A673 (cell line): ENCODE measurements around the gene ZBTB39. TPM values are rescaled to one million over a fixed set of nuclear protein-coding genes. Genes with fewer than 3 reads are reported as not detected.

Source experiments
- BruUV-seq: library from RNA; stranded (reverse); fragments of 400-500 nt; replicated peaks from 2 replicates; lab custom pipeline; 2021; lab: Mats Ljungman, UMichigan
- CTCF ChIA-PET: fragments of 300-600 bp; sonication (Branson Sonifier 250); formaldehyde crosslinking; loops from one replicate; lab custom pipeline; 2022; ENCODE audit warnings: antibody characterized with exemption; lab: Charles Lee
- POLR2A ChIA-PET: fragments of 300-600 bp; sonication (Branson Sonifier 250); formaldehyde crosslinking; loops from one replicate; lab custom pipeline; 2022; ENCODE audit warnings: antibody characterized with exemption; ENCODE audit not compliant: low non-redundant PET; lab: Charles Lee
- DNase-seq: peaks from one replicate; pipeline ENCODE4 v3.0.0-alpha.2; 2015; ENCODE audit warnings: low spot score
- H3K27ac ChIP-seq: fragments of 200-600 bp; sonication (generic); 2 replicates; pipeline ENCODE4 v1.5.1; 2016; ENCODE audit warnings: mixed run types, low read depth, mild to moderate bottlenecking, mixed read lengths, antibody characterized with exemption, low read length; ENCODE audit not compliant: poor library complexity, severe bottlenecking
- H3K27me3 ChIP-seq: fragments of 200-600 bp; sonication (generic); replicated peaks from 2 replicates; pipeline ENCODE4 v1.6.1; 2017; ENCODE audit warnings: mixed run types, low read depth, mild to moderate bottlenecking, mixed read lengths, antibody characterized with exemption, low read length; ENCODE audit not compliant: insufficient read depth, poor library complexity
- H3K36me3 ChIP-seq: fragments of 200-600 bp; sonication (generic); 2 replicates; pipeline ENCODE4 v1.6.1; 2016; ENCODE audit warnings: mixed run types, mild to moderate bottlenecking, mixed read lengths, antibody characterized with exemption, low read length; ENCODE audit not compliant: insufficient read depth, poor library complexity, severe bottlenecking
- H3K4me1 ChIP-seq: fragments of 200-600 bp; sonication (generic); 2 replicates; pipeline ENCODE4 v1.6.1; 2017; ENCODE audit warnings: mixed run types, mild to moderate bottlenecking, mixed read lengths, antibody characterized with exemption, low read length; ENCODE audit not compliant: insufficient read depth, poor library complexity, severe bottlenecking
- H3K4me3 ChIP-seq: fragments of 200-600 bp; sonication (generic); 2 replicates; pipeline ENCODE4 v1.5.1; 2016; ENCODE audit warnings: low read depth, mixed run types, mild to moderate bottlenecking, mixed read lengths, low read length; ENCODE audit not compliant: poor library complexity, severe bottlenecking
- H3K9me3 ChIP-seq: fragments of 200-600 bp; sonication (generic); 2 replicates; pipeline ENCODE4 v1.6.1; 2016; ENCODE audit warnings: mixed run types, low read depth, mild to moderate bottlenecking, mixed read lengths, antibody characterized with exemption, low read length; ENCODE audit not compliant: poor library complexity, severe bottlenecking
- EZH2 ChIP-seq: fragments of 200-600 bp; sonication (generic); IDR thresholded peaks from 2 replicates; pipeline ENCODE4 v1.6.1; 2017; ENCODE audit warnings: borderline replicate concordance, low read depth, mild to moderate bottlenecking, mixed read lengths, antibody characterized with exemption, low read length; ENCODE audit not compliant: poor library complexity, severe bottlenecking
- intact Hi-C: fragments of 100-400 bp; cut with micrococcal nuclease; formaldehyde crosslinking; loops from one replicate; pipeline ENCODE4 v1.10.0; 2022; ENCODE audit not compliant: unreplicated experiment
- total RNA-seq: library from RNA; stranded (reverse); gene quantifications from 2 replicates; pipeline ENCODE4 v1.2.3, GENCODE V29; 2021
- TF ChIP-seq, protein P1 (sequence below): fragments of 300-800, 200-600 bp; sonication (generic); conservative IDR thresholded peaks from 2 replicates; pipeline ENCODE4 v1.5.1; 2017; ENCODE audit warnings: low read depth, mild to moderate bottlenecking, antibody characterized with exemption, low read length, moderate library complexity, mixed read lengths

The ZBTB39 gene
- total RNA-seq, 1 experiment from 2014 or later: 18.2 TPM

GRCh38 chr12:57004651-57005050 lies 1.7 kb downstream of the ZBTB39 start:
- Histone ChIP-seq H3K27ac (no peak overlapping the region), H3K4me3 (no peak overlapping the region), H3K9me3 (no peaks in the 10 kb centered on the region), H3K27me3 (no peaks in the 10 kb centered on the region), H3K36me3 (peaks cover 47% of the 10 kb centered on the region), H3K4me1 (peaks cover 6% of the 10 kb centered on the region)
- BruUV-seq: no TSS peak
- DNase-seq: no peak
- CTCF ChIA-PET: no interaction called here
- intact Hi-C loops: loop anchor here (5.0 kb wide), 1 partner anchor 178 kb away; no protein-coding TSS in a partner anchor
- POLR2A ChIA-PET: no interaction called here
- TF ChIP-seq, protein P1, sequence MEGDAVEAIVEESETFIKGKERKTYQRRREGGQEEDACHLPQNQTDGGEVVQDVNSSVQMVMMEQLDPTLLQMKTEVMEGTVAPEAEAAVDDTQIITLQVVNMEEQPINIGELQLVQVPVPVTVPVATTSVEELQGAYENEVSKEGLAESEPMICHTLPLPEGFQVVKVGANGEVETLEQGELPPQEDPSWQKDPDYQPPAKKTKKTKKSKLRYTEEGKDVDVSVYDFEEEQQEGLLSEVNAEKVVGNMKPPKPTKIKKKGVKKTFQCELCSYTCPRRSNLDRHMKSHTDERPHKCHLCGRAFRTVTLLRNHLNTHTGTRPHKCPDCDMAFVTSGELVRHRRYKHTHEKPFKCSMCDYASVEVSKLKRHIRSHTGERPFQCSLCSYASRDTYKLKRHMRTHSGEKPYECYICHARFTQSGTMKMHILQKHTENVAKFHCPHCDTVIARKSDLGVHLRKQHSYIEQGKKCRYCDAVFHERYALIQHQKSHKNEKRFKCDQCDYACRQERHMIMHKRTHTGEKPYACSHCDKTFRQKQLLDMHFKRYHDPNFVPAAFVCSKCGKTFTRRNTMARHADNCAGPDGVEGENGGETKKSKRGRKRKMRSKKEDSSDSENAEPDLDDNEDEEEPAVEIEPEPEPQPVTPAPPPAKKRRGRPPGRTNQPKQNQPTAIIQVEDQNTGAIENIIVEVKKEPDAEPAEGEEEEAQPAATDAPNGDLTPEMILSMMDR: no peak
- no peak for TF ChIP-seq EZH2

- TF ChIP-seq, protein P1: no peak
- TF ChIP-seq EZH2: no peak
- no peak overlapping the region for H3K27ac ChIP-seq
- no peak overlapping the region for H3K4me3 ChIP-seq
- no peak for DNase-seq
- no TSS peak for BruUV-seq
- POLR2A ChIA-PET: no interaction called here
- peaks cover 55% of the 10 kb centered on the region for H3K36me3 ChIP-seq
- no peaks in the 10 kb centered on the region for H3K9me3 ChIP-seq
- peaks cover 6% of the 10 kb centered on the region for H3K4me1 ChIP-seq
- intact Hi-C loops: no loop called here
- no peaks in the 10 kb centered on the region for H3K27me3 ChIP-seq
- CTCF ChIA-PET: no interaction called here
Measured at GRCh38 chr12:57003395-57003794, 3.0 kb downstream of the ZBTB39 start.

DNA sequence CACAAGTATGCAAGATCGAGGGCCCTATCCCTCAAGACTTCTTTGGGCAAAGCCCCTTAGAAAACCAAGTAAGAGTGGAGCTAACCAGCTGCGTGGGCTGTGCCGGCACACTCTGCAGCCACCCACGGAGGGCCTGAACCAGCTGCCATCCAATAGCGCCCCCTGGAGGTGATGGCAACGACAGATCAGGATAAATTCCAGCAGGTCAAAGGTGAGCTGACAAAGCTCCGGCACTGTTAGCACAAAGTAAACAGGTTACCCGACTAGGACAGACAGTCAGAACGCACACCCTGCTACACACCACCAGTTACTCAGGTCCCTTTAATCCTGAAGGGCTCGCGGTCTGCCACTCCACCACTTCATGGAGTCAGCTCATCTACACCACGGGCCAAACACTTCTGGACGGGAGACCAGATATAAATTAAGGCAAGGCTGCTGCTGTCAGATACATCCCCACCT lies 4.9 kb downstream of the ZBTB39 start:
- Histone ChIP-seq H3K9me3 (no peaks in the 10 kb centered on the region), H3K4me1 (peaks cover 6% of the 10 kb centered on the region), H3K36me3 (peaks cover 55% of the 10 kb centered on the region), H3K4me3 (no peak overlapping the region), H3K27ac (no peak overlapping the region), H3K27me3 (no peaks in the 10 kb centered on the region)
- no TSS peak for BruUV-seq
- peak; percentile 72 for DNase-seq
- TF ChIP-seq EZH2: no peak
- TF ChIP-seq, protein P1: peak; percentile 88
- POLR2A ChIA-PET: no interaction called here
- CTCF ChIA-PET: interaction anchor here (0.5 to 1.6 kb wide), 10 partner anchors 13 to 302 kb away, joined by 3 to 16 read pairs (median 4); partner anchors contain the start of gene LRP1
- intact Hi-C loops: no loop called here
